NB4 (cell line): ENCODE data around the gene BCAS3.

Experiments used
- DNase-seq: peaks from one replicate; pipeline ENCODE4 v3.0.0; 2010; ENCODE audit warnings: low read depth
- H3K4me3 ChIP-seq: one replicate; pipeline ENCODE4 v1.5.1; 2011; ENCODE audit warnings: mild to moderate bottlenecking, low read depth, low read length, moderate library complexity
- CTCF ChIP-seq: IDR thresholded peaks from one replicate; pipeline ENCODE4 v1.5.1; 2012; ENCODE audit warnings: low read depth, low read length
- MYC ChIP-seq: IDR thresholded peaks from 2 replicates; pipeline ENCODE4 v1.6.1; 2011; ENCODE audit warnings: low read depth, low read length
- POLR2A ChIP-seq: IDR thresholded peaks from 2 replicates; pipeline ENCODE4 v1.6.1; 2011; ENCODE audit warnings: mild to moderate bottlenecking; ENCODE audit not compliant: insufficient read length; ENCODE audit errors: extremely low read depth
- TF ChIP-seq, protein P1 (sequence below): IDR thresholded peaks from 2 replicates; pipeline ENCODE4 v1.6.1; 2011; ENCODE audit warnings: low read depth, low read length

The BCAS3 gene

GRCh38 chr17:61150686-61151299 is 473.1 kb downstream of the BCAS3 start:
- no peak overlapping the region for H3K4me3 ChIP-seq
- TF ChIP-seq MYC (no peak), POLR2A (no peak)
- TF ChIP-seq, protein P1, sequence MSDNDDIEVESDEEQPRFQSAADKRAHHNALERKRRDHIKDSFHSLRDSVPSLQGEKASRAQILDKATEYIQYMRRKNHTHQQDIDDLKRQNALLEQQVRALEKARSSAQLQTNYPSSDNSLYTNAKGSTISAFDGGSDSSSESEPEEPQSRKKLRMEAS: no peak
- no peak for DNase-seq

- TF ChIP-seq MYC: no peak
- TF ChIP-seq CTCF: no peak
- TF ChIP-seq, protein P1: no peak
- no peak for TF ChIP-seq POLR2A
- no peak overlapping the region for H3K4me3 ChIP-seq
- DNase-seq: no peak
Measured at GRCh38 chr17:61152898-61153297, 475.2 kb downstream of the BCAS3 start.

DNA sequence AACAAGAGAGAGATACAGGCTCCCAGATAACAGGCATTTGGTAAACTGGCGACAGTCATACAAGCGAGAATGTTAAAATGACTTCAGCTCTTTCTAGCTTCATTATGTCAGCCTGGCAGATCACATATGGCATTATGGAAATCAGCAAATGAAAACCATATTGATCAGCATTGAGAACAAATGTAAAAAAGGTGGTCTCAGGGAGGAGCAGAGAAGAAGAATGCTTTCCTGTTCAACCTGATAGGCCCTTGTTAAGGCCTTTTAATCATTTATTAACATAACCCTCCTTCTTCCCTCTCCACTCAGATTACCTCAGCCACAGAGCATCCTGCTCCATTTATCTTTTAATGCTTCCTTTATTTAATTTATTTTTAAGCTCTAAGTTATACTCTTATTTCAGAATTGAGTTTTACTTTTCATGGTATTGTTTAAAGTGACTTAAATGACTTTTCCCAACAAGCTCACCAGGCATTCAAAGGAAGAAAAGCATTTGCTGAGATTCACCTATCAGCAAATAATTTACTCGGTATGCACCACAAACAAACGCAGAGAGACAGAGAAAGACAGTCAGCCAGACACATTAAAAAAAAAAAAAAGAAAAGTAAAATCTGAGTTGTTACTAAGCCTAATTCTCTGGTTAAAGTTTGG is 478.1 kb downstream of the BCAS3 start:
- no peak overlapping the region for H3K4me3 ChIP-seq
- no peak for DNase-seq
- TF ChIP-seq POLR2A: no peak
- TF ChIP-seq MYC: no peak
- TF ChIP-seq, protein P1: no peak

- no peak for TF ChIP-seq MYC
- no peak for TF ChIP-seq CTCF
- H3K4me3 ChIP-seq: no peak overlapping the region
- no peak for DNase-seq
Measured at GRCh38 chr17:61157246-61157886, 479.7 kb downstream of the BCAS3 start.

DNA sequence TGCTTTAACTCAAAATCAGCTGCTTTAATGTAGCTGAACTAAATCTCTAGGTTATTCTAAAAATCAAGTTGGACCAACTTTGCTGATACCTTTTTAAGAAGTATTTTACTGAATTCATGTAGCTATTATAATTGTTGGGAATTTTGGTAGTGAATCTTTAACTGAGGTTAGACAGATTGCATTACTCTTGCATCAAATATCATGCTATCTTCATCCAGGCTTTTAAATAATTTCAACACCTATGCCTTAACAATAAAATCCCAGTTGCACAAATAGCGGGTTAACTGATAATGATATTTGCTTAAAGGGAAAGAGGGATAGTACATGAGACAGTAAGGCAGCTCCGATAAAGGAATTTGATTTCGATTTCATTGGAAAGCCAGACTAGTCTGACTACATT is 480.7 kb downstream of the BCAS3 start:
- no peak overlapping the region for H3K4me3 ChIP-seq
- TF ChIP-seq, protein P1: no peak
- TF ChIP-seq POLR2A (no peak), MYC (no peak)
- DNase-seq: no peak

DNA sequence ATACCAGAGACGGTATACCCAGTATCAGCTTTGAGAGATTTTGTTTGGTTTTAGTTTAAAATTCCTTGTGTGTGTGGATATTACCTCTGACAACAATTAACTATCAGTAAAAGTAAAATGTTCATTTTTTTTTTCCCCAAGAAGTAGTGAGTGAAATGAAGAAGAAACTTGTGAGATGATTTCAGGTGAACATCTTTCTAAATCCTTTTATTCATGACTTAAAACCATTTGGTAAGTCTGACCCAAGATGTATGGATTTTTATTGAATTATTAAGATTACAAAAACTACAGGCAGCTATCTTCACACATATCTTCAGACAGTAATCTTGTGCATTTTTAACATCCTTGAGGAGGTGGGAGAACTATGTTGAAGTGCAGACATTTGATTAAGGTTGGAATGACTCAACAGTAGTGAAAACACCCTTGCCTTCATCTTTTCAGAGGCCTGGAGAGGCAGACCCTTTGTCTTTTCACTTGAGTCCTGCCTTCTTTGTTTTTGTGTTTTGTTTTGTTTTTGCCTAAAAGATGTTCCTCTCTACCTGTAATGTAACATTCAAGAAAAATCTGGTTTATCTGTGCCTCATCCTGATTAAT is 481.7 kb downstream of the BCAS3 start:
- no peak overlapping the region for H3K4me3 ChIP-seq
- DNase-seq: no peak
- TF ChIP-seq, protein P1: no peak

GRCh38 chr17:61160204-61160603 is 482.6 kb downstream of the BCAS3 start:
- TF ChIP-seq MYC (no peak), POLR2A (no peak), CTCF (no peak)
- TF ChIP-seq, protein P1: no peak
- DNase-seq: no peak
- H3K4me3 ChIP-seq: no peak overlapping the region
